Sigmoid colon (tissue), 4 donors: ENCODE measurements around the gene SPON1.

Experiments used
- EP300 ChIP-seq, 4 donors: sonication (generic); formaldehyde crosslinking; IDR thresholded peaks; one replicate each; pipeline ENCODE4 v1.6.1; 2017; ENCODE audit warnings: antibody characterized with exemption in 4 of 4
- POLR2A ChIP-seq, 2 donors: fragments of 450-650 bp; IDR thresholded peaks; one replicate each; pipeline ENCODE4 v1.6.1; 2016; ENCODE audit warnings: antibody characterized with exemption in 2 of 2, mild to moderate bottlenecking in 2 of 2, moderate library complexity in 2 of 2
- POLR2AphosphoS5 ChIP-seq, 4 donors: sonication (generic); formaldehyde crosslinking; IDR thresholded peaks; one replicate each; pipeline ENCODE4 v1.6.1; 2017; ENCODE audit warnings: antibody characterized with exemption in 4 of 4
- TF ChIP-seq, protein P1 (sequence below), 4 experiments: fragments of 450-650 bp in 3 of 4; fragments of 200-600 bp in 1 of 4; IDR thresholded peaks; one replicate each; pipeline ENCODE4 v1.5.1; 2016 to 2019; ENCODE audit warnings: antibody characterized with exemption in 4 of 4, mild to moderate bottlenecking in 3 of 4, moderate library complexity in 2 of 4

GRCh38 chr11:14036469-14036868 lies 73.9 kb downstream of the SPON1 start:
- TF ChIP-seq, protein P1, sequence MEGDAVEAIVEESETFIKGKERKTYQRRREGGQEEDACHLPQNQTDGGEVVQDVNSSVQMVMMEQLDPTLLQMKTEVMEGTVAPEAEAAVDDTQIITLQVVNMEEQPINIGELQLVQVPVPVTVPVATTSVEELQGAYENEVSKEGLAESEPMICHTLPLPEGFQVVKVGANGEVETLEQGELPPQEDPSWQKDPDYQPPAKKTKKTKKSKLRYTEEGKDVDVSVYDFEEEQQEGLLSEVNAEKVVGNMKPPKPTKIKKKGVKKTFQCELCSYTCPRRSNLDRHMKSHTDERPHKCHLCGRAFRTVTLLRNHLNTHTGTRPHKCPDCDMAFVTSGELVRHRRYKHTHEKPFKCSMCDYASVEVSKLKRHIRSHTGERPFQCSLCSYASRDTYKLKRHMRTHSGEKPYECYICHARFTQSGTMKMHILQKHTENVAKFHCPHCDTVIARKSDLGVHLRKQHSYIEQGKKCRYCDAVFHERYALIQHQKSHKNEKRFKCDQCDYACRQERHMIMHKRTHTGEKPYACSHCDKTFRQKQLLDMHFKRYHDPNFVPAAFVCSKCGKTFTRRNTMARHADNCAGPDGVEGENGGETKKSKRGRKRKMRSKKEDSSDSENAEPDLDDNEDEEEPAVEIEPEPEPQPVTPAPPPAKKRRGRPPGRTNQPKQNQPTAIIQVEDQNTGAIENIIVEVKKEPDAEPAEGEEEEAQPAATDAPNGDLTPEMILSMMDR (IDR thresholded peaks at IDR 0.05), result no peak
- TF ChIP-seq POLR2A (IDR thresholded peaks at IDR 0.05), result no peak
- no peak for TF ChIP-seq EP300 (IDR thresholded peaks at IDR 0.05)
- TF ChIP-seq POLR2AphosphoS5 (IDR thresholded peaks at IDR 0.05), result no peak
